HG03066 (cell line): Measurements from ENCODE around the gene SLC39A5.
"Not testable (repeated sequence)": the region's sequence is repeated elsewhere in the genome, so short reads cannot be mapped to it uniquely, and the experiment has no call there.

ENCODE experiments used
- ATAC-seq: cut with Tn5 transposase; IDR thresholded peaks from one replicate; pipeline ENCODE4 v1.9.1; 2021; ENCODE audit warnings: low read depth; ENCODE audit not compliant: unreplicated experiment

The SLC39A5 gene, protein sequence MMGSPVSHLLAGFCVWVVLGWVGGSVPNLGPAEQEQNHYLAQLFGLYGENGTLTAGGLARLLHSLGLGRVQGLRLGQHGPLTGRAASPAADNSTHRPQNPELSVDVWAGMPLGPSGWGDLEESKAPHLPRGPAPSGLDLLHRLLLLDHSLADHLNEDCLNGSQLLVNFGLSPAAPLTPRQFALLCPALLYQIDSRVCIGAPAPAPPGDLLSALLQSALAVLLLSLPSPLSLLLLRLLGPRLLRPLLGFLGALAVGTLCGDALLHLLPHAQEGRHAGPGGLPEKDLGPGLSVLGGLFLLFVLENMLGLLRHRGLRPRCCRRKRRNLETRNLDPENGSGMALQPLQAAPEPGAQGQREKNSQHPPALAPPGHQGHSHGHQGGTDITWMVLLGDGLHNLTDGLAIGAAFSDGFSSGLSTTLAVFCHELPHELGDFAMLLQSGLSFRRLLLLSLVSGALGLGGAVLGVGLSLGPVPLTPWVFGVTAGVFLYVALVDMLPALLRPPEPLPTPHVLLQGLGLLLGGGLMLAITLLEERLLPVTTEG

DNA sequence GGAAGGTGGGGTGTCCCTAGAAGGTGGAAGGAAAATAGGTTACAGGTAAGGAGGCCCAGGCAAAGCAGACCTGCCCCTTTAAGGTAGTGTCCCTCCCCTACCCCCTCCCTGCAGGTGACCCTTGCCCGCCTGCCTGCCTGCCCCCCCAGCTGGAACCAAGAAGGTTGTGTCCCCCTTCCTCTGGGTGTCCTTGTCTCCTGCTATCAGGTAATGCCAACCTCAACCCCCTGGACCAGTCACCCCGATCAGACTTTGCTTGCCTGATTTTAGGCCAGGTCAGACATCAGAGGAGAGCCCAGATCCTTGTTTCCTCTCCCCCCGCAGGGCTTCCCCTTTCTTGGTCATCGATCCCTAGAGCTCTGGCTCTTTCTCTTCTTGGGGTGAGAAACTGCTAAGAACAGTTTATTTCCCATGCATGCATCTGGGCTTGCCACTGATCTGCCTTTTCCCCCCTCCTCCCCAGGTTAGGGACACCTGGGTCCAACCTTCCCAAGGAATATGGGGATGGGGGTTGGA, at the start of gene SLC39A5:
Gene SLC39A5 (plus strand): TSS at position 136 of the 516 bp plus-strand sequence. CDS start 1,224 bp downstream, outside the sequence.
- no peak for ATAC-seq

GRCh38 chr12:56186957-56187356, 42.9 kb upstream of the SLC39A5 start:
- no peak for ATAC-seq

DNA sequence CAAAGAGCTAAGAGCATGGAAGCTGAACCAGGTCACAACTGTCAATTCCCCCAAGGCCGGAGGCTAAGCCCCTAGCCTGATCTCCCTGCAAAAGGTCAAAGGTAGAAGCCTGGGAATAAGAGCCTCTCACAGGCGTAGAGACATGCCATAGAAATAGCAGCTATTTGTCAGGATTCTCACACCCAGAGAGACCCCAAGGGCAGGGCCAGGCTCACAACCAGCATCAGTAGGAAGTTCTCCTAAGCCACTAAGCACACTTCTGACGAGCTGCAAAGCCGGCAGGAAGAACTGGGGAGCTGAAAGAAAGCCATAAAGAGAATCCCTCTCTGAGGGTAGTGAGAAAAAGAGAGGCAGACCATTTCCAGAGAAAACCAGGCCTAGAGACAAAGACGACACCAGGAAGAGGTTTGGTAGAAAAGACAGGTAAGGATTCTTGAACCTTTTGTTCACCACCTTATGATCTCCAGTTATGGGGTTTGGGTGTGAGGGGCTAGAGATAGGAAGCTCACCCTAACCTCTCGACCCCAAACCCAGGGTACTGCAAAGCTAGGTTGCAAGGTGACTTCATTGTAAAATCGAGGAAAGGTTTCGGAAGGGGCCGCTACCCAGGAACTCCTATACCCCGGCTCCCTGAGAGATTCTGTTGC, 41.6 kb upstream of the SLC39A5 start:
- ATAC-seq: no peak

- no peak for ATAC-seq
These were observed 41.1 kb upstream of the SLC39A5 start for GRCh38 chr12:56188778-56189098.

DNA sequence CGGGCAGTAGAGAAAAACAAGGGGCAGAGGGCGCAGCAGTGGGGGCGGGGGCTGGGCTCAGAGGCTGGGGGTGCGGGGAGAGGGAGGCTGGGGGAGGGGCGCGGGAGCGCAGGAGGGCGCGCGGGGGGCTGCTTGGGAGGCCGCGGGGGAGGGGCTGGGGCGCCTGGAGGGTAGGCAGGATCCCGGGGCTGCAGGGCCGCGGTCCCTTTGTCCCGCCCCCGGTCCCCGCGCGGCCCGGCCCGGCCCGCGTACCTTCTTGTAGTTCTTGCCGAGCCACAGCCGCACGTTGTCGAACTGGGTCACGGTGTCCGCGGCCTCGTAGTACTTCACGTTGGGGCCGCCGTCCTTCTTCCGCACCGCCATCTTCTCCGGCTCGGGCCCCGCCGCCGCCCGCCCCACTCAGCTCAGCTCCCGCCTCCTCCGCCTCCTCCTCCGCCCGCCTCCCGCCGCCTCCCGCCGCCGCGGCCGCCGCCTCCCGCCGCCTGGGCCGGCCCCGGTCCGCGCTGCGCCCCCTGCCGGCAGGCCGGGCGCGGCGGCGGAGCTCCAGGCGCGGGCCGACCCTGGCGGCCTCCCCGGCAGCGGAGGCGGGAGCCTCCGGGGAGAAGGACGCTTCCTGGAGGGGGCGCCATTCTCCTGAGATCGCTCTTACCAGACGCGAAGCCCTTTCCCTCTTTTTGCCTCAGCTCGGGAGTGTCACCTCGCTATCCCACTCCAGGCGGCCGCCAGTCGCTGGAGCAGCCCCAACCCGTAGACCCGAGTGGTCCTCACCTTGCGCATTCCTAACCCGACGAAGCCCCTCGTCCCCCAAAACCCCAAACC, 40.5 kb upstream of the SLC39A5 start, which contains the start of gene SMARCC2:
Gene SMARCC2 (minus strand): TSS at position 385 of the 819 bp plus-strand sequence. CDS start 22 bp downstream, at position 363.
- ATAC-seq: peak; percentile 71

GRCh38 chr12:56189918-56190694, 39.7 kb upstream of the SLC39A5 start:
- ATAC-seq: peak; percentile 31

DNA sequence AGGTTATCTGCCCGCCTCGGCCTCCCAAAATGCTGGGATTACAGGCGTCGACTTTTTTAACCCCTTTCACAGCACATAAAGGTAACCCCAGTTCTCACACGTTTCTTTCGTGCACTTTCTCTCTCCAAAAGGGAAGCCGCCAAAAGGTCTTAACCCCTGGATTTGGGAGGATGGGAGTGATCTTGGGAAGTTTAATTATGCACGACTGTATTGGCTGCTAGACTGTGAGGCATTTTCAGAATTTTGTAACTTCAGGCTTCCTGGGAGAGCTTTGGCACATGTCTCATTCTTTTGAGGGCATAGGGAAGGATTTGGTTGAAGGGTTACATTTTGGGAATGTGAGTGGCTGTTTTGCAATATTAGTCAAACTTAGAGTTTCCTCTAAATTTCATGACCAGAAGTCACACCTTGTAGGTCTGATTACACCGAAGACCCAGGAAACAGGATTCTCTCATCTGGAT, 39.1 kb upstream of the SLC39A5 start:
- ATAC-seq: no peak

GRCh38 chr12:56192582-56192981, 37.3 kb upstream of the SLC39A5 start:
- ATAC-seq: no peak

GRCh38 chr12:56193025-56193578, 36.7 kb upstream of the SLC39A5 start:
- ATAC-seq: no peak

DNA sequence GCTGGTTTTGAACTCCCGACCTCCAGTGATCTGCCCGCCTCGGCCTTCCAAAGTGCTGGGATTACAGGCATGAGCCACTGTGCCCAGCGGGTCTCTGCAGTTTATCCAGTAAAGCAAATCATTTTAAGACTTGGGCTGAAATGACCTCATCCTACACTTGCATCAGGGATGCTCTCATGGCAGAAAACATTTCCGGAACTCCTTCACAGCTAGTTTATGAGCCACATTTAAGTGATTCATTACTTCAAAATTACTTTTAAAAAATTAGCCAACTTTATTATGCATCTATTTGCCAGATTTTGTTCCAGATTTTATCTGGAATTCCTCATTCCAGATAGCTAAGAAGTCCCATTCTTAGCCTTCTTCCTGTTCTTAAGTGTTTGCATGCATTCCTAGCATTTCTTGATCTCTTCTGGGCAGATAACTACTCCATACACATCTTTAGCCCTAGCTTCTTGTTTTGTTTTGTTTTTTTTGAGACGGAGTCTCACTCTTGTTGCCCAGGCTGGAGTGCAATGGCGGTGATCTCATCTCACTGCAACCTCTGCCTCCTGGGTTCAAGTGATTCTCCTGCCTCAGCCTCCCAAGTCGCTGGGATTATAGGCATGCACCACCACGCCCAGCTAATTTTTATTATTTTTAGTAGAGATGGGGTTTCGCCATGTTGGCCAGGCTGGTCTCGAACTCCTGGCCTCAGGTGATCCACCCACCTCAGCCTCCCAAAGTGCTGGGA, 32.9 kb upstream of the SLC39A5 start:
- not testable (repeated sequence) for ATAC-seq

DNA sequence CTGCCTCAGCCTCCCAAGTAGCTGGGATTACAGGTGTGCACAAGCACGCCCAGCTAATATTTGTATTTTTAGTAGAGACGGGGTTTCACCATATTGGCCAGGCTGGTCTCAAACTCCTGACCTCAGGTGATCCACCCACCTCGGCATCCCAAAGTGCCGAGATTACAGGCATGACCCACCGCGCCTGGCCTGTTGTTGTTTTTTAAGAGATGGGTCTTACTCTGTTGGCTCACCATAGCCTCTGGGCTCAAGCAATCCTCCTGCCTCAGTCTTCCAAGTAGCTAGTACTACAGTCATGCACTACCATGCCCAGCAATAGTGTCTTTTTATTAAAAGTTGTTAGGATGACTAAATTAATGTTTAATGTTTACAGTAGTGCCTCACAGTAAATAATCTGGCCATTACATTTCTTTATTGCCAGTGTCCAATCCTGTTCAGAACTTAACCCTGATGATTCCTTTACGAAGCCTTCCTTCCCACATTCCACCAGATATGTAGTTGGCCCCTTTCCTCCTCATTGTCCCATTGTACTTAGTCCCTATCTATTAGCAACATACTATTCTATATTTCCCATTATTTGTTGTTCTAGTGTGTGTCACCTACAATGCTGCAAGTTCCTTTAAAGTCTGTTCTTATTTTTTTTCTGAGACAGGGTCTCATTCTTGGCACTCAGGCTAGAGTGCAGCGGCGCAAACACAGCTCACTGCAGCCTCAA, 31.8 kb upstream of the SLC39A5 start:
- no peak for ATAC-seq

DNA sequence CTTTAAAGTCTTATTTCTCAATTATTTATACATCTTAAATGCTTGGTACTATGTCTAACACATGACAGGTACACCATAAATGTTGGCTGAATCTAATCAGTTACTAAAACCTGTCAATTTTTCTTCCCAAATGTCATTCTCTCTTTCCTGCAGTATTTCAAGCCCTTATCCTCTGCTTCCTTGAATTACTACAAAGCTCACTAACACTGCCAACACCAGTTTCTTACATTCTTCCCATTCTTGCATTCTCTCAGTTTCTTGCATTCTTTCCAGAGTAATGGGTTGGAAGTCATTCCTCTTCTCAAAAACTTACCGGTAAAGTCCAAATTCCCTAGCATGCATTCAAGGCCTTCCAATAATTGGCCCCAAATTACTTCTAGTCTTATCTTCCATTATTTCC, 31.0 kb upstream of the SLC39A5 start:
- ATAC-seq: no peak

- no peak for ATAC-seq
These were observed 27.5 kb upstream of the SLC39A5 start for GRCh38 chr12:56202366-56202765.

DNA sequence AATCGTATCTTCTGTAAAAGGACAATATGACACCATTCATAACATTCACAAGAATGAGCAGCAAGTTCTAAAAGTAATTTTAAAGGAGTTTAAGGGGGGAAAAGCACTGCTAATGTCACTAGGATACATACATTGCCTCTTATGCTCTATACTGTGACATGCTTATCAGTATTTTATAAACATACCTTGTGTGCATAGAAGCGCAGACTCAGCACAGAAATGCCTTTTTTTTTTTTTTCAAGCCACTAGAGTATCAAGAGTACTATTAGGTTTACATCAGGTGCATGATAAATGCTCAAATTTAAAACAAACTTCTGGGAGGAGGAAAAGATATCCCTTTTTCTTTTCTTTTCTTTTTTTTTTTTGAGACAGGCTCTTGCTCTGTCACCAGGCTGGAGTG, 27.0 kb upstream of the SLC39A5 start:
- ATAC-seq: no peak

- no peak for ATAC-seq
These were observed 25.6 kb upstream of the SLC39A5 start for GRCh38 chr12:56204275-56204674.

DNA sequence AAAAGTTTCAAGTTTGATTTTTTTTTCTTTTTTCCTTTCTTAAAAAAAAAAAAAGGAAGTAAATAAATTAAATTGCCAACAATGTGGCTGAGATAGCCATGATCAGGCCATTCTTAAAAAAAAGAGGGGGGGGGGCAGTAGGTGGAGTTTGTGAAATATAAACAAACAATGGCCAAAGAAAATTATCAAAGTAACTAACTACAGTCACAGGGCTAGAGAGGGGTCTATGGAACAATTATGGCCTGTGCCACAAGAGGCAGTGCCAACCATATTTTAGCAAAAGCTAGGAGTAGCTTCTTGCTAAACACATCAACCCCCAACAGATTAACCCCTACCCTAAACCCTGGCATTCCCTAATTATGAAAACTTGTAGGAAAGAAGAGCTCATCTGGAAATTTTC, 24.4 kb upstream of the SLC39A5 start:
- ATAC-seq: no peak

DNA sequence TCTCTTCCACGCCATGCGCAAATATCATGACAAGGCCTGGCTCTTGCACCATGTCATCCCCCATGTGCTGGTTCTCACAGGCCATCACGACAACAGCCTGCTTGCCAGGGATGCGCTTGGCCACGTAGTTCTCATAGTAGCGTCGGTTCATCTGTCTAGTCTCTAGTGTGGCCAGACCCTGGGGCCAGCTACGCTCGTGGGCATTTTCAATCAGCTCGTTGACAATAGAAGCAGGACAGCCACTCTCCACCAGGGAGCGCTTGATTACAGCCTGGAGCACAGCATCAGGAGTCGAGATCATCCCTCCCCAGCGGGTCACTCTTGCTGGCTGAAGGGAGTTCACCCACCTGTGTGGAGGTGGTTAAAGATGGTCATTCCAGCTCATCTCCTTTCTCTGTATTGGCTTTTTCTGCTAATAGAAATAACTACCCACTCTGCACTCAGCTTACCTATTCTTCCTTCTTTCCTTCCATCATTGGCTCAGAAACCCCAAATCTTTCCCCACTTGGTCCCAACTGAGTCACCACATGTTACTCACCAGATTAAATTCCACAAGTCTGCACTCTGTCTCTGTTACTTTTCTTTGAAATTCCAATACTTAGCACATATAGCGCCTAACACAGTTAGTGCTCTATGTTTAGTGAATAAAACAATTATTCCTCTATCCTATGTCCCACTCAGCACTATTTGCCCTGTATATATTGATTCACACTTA, 23.2 kb upstream of the SLC39A5 start:
- ATAC-seq: no peak

DNA sequence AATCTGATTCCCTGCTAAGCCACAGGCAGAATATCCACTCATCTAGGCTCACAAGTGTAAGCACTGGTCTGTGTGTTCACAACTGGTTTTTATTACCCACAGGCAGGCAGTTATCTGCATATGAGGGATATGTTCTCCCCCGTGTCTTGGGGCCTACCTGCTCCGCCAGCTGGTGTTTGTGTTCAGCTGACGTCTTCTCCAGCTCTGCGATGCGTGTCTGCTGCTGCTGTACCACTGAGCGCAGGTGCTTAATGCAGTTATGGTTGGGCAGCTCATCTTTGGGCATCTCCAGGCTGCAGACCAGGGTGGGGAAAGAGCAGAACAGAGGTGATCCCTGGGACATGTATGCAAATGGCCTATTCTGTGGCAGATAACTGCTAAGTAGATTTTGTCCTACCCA, 21.8 kb upstream of the SLC39A5 start:
- ATAC-seq: no peak
